ENCODE results near the gene TBC1D1.

DNA sequence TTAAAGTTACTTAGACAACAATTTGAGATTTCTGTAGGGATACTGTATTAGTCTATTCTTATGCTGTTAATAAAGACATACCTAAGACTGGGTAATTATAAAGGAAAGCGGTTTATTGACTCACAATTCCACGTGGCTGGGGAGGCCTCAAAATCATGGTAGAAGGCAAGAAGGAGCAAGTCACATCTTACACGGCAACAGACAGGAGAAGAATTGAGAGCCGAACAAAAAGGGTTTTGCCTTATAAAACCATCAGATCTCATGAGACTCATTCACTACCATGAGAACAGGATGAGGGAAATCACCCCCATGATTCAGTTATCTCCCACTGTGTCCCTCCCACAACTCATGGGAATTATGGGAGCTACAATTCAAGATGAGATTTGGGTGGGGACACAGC is 80.3 kb downstream of the TBC1D1 start:
- TF ChIP-seq SIN3A (conservative IDR thresholded peaks at IDR 0.05 in 1 of 2, IDR thresholded peaks at IDR 0.05 in 1 of 2; ENCODE audit: low read depth in 1 of 2, low read length in 2 of 2), result no peak
- TF ChIP-seq, protein P1, sequence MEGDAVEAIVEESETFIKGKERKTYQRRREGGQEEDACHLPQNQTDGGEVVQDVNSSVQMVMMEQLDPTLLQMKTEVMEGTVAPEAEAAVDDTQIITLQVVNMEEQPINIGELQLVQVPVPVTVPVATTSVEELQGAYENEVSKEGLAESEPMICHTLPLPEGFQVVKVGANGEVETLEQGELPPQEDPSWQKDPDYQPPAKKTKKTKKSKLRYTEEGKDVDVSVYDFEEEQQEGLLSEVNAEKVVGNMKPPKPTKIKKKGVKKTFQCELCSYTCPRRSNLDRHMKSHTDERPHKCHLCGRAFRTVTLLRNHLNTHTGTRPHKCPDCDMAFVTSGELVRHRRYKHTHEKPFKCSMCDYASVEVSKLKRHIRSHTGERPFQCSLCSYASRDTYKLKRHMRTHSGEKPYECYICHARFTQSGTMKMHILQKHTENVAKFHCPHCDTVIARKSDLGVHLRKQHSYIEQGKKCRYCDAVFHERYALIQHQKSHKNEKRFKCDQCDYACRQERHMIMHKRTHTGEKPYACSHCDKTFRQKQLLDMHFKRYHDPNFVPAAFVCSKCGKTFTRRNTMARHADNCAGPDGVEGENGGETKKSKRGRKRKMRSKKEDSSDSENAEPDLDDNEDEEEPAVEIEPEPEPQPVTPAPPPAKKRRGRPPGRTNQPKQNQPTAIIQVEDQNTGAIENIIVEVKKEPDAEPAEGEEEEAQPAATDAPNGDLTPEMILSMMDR (IDR thresholded peaks at IDR 0.05; ENCODE audit: control extremely low read depth in 1 of 3, insufficient read depth in 1 of 3, low read depth in 1 of 3, low read length in 3 of 3), result no peak
- no peak for TF ChIP-seq JUN (IDR thresholded peaks at IDR 0.05; ENCODE audit: low read depth, low read length)
